GM21423 (cell line): ENCODE results near the gene ZNF516.

Experiments
- ATAC-seq: cut with Tn5 transposase; IDR thresholded peaks from one replicate; pipeline ENCODE4 v1.9.1; 2021; ENCODE audit warnings: mild to moderate bottlenecking, moderate library complexity; ENCODE audit not compliant: unreplicated experiment

The ZNF516 gene

GRCh38 chr18:76514573-76514972, 19.5 kb upstream of the ZNF516 start:
- no peak for ATAC-seq

GRCh38 chr18:76507830-76508385, 12.9 kb upstream of the ZNF516 start:
- no peak for ATAC-seq

- no peak for ATAC-seq
Observed at GRCh38 chr18:76506974-76507764, 12.1 kb upstream of the ZNF516 start.

DNA sequence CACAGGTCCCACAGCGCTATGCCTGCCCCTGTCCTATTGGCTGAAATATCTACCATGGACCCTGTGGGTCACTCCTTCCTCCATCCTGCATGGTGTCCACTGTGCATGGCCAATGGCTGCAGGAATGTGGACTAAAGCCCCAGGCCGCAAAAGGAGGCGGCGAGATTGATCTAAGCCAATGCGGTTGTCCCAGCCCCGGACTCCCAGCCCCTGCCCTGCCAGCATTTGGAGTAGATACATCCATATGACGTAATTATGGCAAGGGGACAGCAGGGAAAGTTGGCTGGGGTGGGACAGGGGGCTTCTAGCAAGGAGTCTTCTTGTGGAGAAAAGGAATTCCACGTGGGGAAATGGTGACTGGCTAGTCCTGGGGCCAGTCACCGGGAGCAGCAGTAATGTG, 11.4 kb upstream of the ZNF516 start:
- ATAC-seq, result no peak

- ATAC-seq, result no peak
Observed at GRCh38 chr18:76505614-76506013, 10.6 kb upstream of the ZNF516 start.

DNA sequence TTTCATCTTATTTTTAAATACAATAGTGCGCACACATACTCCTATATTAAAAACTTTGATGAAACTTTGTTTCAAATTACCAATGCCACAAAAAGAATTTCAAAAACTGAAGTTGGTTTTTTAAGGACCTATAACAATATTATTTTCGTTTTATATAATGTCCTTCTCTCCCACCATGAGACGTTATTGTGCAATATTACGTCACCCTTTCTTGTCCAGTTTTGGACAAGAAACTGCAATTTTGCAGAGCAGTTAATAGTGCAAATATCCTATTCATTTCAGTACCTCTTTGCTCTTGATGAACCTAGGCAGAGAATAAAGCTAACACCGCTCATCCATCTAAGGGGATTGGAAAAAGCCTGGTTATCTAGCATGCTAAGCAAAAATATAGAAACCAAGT, 9.7 kb upstream of the ZNF516 start:
- no peak for ATAC-seq

DNA sequence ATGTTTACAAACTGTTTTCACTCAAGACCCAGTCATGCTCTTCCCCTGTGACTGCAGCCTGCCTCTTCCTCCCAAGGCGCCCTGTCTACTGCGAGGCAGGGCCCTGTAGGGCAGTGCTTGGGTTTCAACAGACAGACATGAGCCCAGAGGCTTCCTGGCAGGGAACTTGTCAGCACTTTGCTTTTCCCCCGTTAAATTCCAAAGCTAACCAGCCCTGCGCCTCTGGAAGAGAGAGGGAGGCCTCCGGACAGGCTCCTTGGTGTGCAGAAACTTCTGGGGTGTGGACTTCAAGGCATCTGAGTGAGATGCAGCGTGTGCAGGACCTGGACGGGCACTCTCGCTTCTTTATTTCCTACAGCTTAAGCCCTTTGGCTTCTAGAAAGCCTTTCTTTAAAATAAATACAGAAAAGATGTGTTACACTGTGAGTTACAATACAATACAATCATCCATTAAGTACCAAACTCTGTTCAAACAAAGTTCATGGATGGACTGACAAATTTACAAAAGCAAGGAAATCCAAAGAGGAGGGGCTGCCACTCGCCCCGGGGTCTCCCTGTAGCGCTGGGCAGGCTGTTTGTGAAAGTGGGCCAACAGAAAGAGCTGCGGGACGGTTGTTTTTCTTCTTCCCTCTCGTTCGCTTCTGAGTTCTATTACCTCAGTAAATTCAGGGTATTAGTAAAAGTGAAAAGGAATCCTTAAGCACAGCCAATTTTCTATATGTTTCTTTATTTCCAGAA, 8.8 kb upstream of the ZNF516 start:
- no peak for ATAC-seq

DNA sequence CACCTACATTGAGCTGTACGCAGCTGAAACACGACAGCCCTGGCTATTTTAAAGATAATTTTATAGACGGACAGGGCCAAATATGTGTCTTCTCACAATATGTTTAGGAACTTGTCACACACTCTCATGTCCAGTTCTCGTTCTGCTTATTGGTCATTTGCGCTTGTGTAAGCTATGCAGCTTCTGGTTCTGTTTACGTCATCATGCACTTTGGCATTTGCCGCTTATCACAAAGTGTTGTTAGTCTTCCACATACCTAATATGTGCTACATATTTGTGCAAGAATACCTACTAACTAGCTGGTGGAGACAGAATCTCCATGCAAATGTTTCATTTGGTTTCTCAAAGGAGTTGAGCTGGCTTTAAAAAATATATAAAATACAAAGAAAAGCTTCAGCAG, 7.5 kb upstream of the ZNF516 start:
- ATAC-seq, result no peak

DNA sequence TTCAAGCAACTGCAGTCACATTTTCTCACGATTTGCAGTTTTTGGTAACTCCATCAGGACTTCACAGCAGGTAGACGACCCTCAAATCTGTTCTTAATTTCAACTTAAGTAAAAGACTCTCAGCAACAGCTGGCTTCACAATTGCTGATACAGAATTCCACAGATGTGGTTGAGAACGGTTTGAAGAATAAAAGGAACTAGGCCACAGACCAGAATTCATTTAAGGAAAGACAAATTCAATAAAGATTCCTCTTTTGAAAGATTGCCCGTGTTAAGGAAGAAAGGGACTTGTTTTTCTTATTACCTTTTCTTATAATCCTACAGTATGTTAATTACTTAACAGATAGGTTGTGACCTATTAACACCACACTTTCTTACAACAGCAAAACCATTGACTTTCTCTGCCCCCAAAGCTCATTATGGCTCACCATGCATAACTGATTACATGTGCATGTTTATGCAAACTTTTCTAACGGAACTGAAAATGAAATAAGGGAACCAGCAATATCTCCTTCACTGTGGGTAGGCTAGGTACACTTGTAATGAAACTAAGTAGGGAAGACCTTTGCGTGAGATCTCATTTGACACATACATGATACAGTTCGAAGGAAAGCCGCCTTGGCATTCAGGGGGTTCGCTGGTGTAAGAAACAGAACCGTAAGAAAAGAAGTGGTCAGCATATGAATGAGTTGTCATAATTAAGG, 4.7 kb upstream of the ZNF516 start:
- ATAC-seq, result peak; percentile 90

- no peak for ATAC-seq
Observed at GRCh38 chr18:76499021-76499420, 4.0 kb upstream of the ZNF516 start.

DNA sequence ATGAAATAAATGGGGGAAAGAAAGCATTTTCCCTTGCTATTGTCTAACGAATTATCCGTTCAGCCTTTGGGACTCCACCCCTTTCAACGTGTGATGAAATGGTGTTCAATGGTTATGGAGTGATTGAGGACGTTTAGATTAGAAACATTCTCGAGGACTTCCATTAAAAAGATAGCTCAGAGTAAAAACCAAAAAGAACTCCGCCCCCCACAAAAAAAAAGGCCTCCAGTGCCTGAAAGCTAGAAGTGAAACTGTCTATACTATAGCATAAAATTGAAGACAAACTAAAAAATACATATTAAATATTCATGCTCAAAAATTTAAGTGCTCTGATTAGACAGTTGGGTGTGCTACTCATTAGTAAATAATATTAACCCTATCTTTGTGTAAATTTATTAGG, 3.0 kb upstream of the ZNF516 start:
- no peak for ATAC-seq

- ATAC-seq, result no peak
Observed at GRCh38 chr18:76497021-76497420, 2.0 kb upstream of the ZNF516 start.

- no peak for ATAC-seq
Observed at GRCh38 chr18:76496194-76496890, 1.3 kb upstream of the ZNF516 start.

DNA sequence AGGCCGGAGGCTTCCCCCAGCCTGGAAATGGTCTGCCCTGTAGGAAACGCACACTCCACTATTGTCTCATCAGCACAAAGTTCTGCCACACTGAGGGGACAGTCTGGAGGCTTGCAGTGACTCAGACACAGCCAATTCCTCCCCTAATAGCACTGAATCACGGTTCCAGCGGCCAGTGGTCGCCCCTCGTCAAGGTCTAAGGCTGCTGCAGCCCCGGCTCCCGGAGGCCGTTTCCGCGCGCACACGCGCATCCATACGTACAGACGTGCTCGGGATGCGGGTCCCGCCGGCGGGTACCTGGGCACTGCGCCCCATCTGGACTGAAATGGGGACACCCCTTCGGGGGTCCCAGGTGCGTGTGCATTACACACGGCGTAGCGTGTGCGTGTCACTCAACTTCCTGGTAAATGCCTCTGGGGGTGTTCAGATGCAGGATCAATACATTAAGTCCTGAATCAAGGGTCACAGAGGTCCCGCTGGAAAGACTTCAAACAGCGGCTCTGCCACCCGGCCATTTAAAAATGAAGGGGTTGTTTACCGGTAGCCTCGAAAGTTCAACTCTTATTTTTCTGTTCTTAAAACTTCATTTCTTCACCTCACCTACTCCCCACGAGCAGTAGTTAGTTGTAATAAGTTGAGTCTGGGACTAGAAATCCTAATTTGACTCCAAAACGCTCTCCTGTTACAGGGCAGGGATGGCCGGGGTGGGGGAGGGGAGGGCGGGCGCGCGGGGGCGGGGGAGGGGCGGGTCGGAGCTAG, 572 bp upstream of the ZNF516 start:
- no peak for ATAC-seq

- no peak for ATAC-seq
Observed at GRCh38 chr18:76494231-76495005, 624 bp downstream of the ZNF516 start.

DNA sequence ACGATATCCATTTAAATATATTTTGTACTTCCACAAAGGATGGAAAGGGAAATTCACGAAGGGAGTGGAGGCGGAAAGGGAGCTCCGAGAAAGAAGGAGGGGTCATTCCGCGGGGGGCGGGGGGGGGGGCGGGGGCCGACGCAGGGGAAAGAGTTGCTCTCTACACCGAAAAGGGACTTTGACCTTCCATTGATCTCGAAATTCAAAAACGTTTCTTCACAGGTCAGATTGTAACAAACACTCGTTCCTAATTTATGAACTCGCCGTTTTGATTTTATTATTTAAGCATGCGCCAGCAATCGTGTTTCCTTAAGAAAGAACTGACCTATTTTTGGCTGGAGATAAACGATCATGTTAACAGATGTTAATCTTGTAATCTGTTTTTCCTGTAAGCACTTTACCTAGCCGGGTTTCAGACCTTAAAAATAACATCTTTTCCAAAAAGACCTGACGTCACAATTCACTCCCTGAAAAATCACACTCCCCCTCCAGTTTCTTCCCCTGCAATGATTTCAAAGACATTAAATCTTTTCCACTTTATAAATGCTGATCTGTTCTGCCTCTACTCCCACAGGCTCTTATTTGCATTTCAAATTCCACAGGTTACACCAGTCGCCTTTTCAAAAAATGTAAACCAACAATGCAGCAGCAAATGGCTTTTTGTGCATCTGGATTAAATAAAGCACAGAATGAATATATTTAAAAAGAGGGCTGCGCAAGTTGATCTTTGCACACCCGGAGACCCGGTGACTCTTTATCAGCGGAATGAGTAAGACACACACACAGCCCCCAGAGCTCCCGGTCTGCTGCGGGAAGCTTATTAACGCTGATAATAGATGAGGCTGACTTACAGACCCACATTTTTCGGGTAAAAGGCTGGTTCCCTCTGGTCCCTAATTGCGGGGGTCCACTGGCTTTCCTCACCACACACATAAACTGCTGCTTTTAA, 1.6 kb downstream of the ZNF516 start:
- peak; percentile 7 for ATAC-seq

DNA sequence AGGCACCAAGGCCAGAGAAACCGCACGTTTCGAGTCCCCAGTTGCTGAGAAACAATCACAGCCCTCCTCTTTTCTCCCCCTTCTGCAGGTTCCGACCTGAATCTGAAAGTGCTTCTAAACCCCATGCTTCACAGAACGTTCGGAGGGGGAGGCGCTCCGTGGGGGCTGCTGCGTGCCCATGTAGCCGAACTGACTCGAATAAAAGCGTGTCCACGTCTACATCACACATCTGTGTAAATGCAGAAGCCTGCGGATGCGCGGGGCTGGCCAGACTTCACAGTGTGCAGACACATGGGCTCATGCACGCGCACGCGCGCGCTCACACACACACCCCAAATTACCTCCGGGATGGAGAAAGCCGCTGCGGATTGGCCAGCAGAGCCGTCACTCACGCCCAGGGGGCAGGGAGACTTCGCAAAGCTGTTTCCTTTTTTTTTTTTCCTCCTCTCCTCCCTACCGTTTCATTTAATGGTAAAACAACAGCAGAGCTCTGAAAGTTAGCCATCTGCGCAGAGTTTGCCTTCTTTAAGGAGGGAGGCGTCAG, 2.3 kb downstream of the ZNF516 start:
- peak; percentile 68 for ATAC-seq
